NCI-H2107 treated with DMSO at 0.1 percent for 48 hours (cell line): ENCODE data around the gene MIEF1.

Experiments used
- DNase-seq: peaks from one replicate; lab custom pipeline; 2025; ENCODE audit not compliant: unreplicated experiment; lab: John Stamatoyannopoulos, UW

MIEF1 gene

GRCh38 chr22:39556970-39557841, 55.1 kb downstream of the MIEF1 start:
- no peak for DNase-seq

GRCh38 chr22:39558254-39558727, 56.2 kb downstream of the MIEF1 start:
- DNase-seq: no peak

GRCh38 chr22:39558950-39559349, 56.9 kb downstream of the MIEF1 start:
- no peak for DNase-seq

GRCh38 chr22:39559456-39560105, 57.5 kb downstream of the MIEF1 start:
- no peak for DNase-seq

GRCh38 chr22:39560127-39560526, 58.0 kb downstream of the MIEF1 start:
- DNase-seq: no peak

- DNase-seq: no peak
Measured at GRCh38 chr22:39562839-39563489, 60.9 kb downstream of the MIEF1 start.

- no peak for DNase-seq
Measured at GRCh38 chr22:39563571-39564428, 61.7 kb downstream of the MIEF1 start.

- no peak for DNase-seq
Measured at GRCh38 chr22:39565414-39565944, 63.4 kb downstream of the MIEF1 start.

- no peak for DNase-seq
Measured at GRCh38 chr22:39567135-39567946, 65.3 kb downstream of the MIEF1 start.
